GM21619 (cell line): ENCODE measurements around the gene CRABP2.
A peak's percentile ranks its signal among the peaks of the same experiment; 100 is the strongest.

ENCODE experiments used
- ATAC-seq: cut with Tn5 transposase; IDR thresholded peaks from one replicate; pipeline ENCODE4 v1.9.1; 2021; ENCODE audit not compliant: unreplicated experiment

CRABP2 gene

GRCh38 chr1:156742017-156742416 lies 36.6 kb upstream of the CRABP2 start:
- ATAC-seq, result no peak

- ATAC-seq, result no peak
These were observed 36.1 kb upstream of the CRABP2 start for GRCh38 chr1:156741481-156741983.

GRCh38 chr1:156740741-156741480 lies 35.5 kb upstream of the CRABP2 start, which contains the start of gene MRPL24:
MRPL24 (minus strand) TSS chr1:156741088; CDS start chr1:156738704, 2,384 bp downstream.
- peak; percentile 74 for ATAC-seq

GRCh38 chr1:156740237-156740740 lies 34.9 kb upstream of the CRABP2 start:
- ATAC-seq, result no peak

GRCh38 chr1:156738916-156739315 lies 33.5 kb upstream of the CRABP2 start:
- no peak for ATAC-seq

GRCh38 chr1:156738407-156738806 lies 33.0 kb upstream of the CRABP2 start:
- no peak for ATAC-seq

- ATAC-seq, result no peak
These were observed 28.7 kb upstream of the CRABP2 start for GRCh38 chr1:156733989-156734584.

- ATAC-seq, result peak; percentile 80
These were observed 23.4 kb upstream of the CRABP2 start, which contains the start of gene ISG20L2 for GRCh38 chr1:156728599-156729462. ISG20L2 (minus strand) TSS chr1:156728766; CDS start chr1:156727652, 1,114 bp downstream.

GRCh38 chr1:156727926-156728598 lies 22.7 kb upstream of the CRABP2 start, which contains the start of gene METTL25B:
METTL25B (plus strand) TSS chr1:156728469; CDS start chr1:156729105, 636 bp downstream.
- peak; percentile 50 for ATAC-seq

- ATAC-seq, result no peak
These were observed 22.1 kb upstream of the CRABP2 start for GRCh38 chr1:156727492-156727891.

GRCh38 chr1:156726549-156727226 lies 21.3 kb upstream of the CRABP2 start:
- no peak for ATAC-seq

- peak; percentile 34 for ATAC-seq
These were observed 20.4 kb upstream of the CRABP2 start for GRCh38 chr1:156725683-156726280.

- ATAC-seq, result no peak
These were observed 16.2 kb upstream of the CRABP2 start for GRCh38 chr1:156721535-156721934.

GRCh38 chr1:156721131-156721530 lies 15.7 kb upstream of the CRABP2 start:
- no peak for ATAC-seq

- no peak for ATAC-seq
These were observed 12.0 kb upstream of the CRABP2 start for GRCh38 chr1:156717351-156717750.

- no peak for ATAC-seq
These were observed 9.4 kb upstream of the CRABP2 start for GRCh38 chr1:156714830-156715229.

GRCh38 chr1:156712626-156713025 lies 7.2 kb upstream of the CRABP2 start:
- ATAC-seq, result no peak

- ATAC-seq, result no peak
These were observed 5.8 kb upstream of the CRABP2 start for GRCh38 chr1:156711011-156711817.
